Pons (tissue), 1 donor: ENCODE results near the gene MOGAT1.
"Not testable (repeated sequence)": the region's sequence is repeated elsewhere in the genome, so short reads cannot be mapped to it uniquely, and the experiment has no call there.

Experiments
- DNase-seq: peaks from one replicate; pipeline ENCODE4 v3.0.0-alpha.2; 2016; ENCODE audit warnings: low spot score

Gene MOGAT1

DNA sequence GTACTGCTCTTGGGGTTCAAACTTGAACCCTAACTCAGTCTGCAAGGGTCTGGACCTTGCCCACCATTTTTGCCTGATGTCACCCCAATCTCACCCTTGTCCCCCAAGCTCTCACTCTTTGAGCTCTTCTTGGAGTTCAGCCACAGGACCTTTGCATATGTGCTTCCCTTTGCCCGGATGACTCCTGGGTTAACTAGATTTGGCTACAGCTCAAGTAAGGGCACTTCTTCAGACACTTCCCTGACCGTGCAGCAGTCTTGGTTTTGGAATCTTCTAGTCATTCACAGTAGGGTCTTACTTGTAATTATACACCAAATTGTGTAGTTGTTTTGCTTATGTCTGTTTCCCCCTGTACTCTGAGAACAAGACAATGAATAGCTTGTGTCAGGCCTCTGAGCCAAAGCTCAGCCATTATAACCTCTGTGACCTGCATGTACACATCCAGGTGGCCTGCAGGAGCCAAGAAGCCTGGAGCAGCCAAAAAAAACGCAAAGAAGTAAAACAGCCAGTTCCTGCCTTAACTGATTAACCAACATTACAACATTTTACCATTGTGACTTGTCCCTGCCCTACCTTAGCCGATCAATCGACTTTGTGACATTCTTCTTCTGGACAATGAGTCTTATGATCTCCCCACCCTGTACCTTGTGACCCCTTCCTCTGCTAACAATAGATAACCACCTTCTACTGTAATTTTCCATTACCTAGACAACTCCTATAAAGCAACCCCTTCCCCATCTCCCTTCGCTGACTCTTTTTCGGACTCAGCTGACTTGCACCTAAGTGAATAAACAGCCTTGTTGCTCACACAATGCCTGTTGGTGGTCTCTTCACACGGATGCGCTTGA lies 1.0 kb upstream of the MOGAT1 start:
- DNase-seq = no peak

DNA sequence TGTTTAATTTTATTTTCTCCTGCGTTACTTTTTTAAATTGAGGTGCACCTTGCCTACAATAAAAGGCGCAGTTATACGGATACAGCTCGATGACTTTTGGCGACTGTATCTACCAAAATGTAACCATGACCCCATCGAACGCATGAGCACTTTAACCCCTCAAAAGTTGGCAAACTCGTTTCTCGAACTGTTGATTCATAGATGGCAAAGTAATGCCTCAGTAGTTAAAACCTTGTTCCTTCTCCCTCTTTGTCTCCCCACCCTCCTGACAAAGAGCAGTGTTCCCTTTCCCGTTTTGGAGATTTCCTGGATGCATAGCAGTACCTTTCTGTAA lies 577 bp downstream of the MOGAT1 start:
- DNase-seq = no peak

DNA sequence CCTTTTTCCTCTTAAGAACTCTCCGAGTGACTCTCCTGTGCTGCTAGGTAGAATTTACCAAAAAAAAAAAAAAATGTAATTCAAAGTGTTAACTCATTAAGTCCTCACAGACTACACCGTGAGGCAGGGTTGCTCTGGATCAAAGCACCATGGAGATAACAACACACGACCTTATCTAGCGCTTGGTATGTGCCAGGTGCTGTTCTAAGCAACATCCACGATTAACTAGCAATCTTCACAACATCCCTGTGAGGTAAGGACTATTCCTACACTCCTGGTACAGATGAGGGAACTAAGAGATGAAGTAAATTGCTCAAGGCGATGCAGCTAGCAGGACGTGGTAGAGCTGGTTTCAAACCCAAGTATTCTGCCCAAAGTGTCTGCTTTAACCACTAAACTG lies 1.8 kb downstream of the MOGAT1 start:
- DNase-seq = no peak

DNA sequence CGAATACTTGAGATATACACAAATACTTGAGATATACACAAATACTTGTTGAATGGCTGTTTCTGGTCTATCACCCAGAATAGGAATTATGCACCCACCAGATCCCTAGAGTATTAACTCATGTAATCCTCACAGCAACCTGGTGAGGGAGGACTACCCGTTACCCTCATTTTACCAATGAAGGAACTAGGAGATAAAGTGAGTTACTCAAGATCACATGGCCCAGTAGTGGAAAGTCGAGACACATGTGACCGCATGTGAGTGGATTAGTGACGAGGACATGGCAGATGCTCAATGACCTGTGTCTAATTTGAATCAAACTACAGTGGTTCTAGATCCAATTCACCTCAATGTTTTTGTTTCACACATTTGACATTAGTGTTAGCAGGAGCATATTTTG lies 2.4 kb downstream of the MOGAT1 start:
- DNase-seq = no peak

DNA sequence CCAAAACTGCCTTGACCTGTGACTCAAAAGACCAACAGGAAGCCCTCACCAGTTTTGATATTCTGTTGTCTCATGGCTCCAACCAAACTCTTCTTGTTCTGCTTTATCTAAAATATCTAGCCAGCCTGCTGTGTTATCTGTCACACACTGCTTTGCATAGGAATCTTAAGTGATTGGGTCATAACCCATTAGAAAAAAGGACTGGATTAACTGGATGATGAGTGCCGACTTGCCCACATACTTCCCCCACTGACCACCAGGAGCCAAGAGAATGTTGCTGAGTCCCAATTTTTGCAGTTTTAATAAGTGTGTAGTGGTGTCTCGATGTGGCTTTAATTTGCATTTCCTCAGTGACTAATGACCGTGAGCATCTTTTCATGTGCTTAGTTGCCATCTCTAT lies 6.5 kb downstream of the MOGAT1 start:
- DNase-seq = no peak

DNA sequence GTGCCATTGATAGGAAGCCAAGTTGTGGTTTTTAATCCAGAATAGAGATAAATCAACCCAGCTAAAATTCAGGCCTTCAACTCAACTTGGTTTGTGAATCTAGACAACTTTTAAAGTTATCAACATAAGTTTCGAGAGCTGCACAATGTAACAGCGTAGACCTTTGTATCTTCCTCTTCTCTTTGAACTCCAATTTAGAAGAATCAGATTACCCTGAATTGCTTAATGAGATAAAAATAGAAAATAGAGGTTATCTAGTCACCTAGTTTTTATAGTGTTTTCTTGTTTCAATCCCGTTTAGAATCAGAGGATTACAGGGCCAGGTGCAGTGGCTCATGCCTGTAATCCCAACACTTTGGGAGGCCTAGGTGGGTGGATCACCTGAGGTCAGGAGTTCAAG lies 12.3 kb downstream of the MOGAT1 start:
- no peak for DNase-seq

DNA sequence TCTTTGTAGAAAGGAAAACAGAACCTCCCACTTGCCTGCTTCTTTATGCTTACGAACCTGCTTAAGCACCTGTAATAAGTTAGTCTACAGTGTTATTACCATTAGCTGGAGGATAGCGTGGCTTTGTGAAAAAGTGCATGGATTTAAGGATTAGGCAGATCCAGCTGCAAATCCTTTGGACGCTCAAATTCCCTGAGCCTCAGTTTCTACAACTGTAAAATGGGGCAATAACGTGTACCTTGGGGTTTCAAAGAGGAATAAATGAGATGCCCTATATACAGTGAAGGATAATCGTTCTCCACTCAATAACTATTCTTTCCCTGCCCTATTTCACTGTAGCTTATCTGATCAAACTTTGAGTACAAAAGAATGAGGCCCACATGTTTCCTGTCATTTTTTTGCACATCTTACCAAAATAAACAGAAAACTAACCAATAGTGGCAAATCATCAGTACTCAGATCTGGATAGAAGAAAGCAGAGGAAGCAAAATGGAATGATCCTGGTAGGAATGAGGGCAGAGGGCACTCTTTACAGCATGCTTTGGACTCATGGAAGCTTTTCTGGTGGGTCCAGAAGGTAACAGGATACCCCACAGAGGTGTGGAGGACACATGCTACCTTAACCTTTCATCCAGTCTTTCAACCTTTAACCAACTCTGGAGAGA lies 14.8 kb downstream of the MOGAT1 start:
- DNase-seq = no peak

DNA sequence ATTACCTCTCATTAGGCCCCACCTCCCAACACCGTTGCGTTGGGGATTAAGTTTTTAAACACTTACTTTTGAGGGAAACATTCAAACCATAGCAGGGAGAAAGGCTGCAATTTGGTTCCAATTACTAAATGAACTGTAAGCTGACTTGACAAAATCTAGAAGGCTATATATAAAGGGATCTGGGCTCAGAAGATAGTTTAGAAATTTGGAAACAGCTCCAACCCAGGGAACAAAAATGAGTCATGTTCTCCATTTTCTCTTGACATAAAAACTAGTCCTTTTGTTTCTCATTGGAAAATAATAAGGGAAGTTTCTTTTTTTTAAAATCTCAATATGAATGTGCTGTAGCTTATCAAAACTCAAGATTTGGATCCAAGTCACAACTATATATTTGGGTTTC lies 17.5 kb downstream of the MOGAT1 start:
- no peak for DNase-seq

DNA sequence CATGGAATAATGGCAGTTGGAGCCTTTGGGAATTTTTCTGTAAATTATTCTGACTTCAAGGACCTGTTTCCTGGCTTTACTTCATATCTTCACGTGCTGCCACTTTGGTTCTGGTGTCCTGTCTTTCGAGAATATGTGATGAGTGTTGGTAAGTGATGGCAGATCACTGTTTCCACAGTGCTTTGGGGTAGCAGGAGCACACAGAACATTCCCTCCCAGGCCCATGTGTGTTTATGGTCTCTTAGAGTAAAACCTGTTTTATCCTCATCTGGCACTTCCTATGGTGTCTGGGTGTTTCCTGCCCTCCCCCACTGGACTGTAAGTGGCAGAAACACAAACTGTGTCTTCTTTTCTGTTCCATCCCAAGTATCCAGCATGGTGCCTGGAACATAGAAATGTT lies 17.9 kb downstream of the MOGAT1 start:
- no peak for DNase-seq

DNA sequence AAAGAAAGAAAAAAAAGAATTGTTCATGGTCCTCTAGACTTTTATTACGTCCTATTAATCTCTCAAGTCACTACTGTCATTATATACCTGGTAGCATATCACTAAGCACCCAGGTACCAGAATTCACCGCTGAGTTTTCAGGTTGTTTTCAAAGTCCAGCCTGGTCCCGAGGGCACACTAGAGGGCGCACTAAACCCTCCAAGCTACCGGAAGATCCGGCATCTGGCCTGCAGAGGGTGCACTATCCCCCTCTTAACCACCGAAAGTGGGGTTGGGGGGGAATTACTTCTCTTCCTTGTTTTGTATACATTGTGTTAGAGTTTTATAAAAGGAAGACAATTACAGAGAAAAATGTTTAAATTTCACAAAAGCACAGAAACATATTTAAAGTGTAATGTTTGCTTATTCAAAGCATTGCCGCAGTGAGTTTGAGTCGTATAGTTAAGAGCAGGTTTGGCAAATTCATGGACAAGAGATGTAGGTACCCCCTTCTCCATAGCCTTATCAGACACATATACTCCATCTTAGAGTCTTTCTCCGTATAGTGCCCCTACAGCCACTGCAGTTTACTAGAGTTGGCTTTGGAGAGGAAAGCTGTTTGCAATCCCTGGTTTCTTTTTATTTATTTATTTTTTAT lies 19.2 kb downstream of the MOGAT1 start:
- DNase-seq = peak; percentile 75

DNA sequence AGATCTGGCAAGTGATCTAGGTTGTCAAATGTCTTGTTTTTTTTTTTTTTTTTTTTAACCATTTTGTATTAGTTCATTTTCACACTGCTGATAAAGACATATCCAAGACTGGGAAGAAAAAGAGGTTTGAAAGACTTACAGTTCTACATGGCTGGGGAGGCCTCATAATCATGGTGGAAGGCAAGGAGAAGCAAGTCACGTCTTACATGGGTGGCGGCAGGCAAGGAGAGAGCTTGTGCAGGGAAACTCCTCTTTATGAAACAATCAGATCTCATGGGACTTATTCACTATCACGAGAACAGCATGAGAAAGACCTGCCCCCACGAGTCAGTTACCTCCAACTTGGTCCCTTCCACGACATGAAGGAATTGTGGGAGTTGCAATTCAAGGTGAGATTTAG lies 22.0 kb downstream of the MOGAT1 start:
- not testable (repeated sequence) for DNase-seq

DNA sequence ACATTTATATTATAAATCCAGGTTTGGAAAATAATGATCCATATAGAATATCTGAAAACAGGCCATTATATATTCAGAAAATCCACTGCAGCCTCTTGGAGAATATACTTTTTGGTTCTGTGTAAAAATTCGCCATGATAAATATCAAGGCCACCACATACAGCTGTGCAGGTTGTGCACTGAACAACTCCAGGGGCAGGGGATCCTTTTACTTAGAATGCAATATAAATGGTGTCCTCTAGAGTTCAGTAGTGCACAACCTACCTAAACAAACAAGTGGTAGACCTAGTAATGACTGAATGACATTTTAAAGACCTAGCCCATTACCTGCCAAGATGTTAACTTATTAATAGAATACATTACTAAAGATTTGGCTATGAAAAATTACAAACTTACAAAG lies 22.4 kb downstream of the MOGAT1 start:
- no peak for DNase-seq

DNA sequence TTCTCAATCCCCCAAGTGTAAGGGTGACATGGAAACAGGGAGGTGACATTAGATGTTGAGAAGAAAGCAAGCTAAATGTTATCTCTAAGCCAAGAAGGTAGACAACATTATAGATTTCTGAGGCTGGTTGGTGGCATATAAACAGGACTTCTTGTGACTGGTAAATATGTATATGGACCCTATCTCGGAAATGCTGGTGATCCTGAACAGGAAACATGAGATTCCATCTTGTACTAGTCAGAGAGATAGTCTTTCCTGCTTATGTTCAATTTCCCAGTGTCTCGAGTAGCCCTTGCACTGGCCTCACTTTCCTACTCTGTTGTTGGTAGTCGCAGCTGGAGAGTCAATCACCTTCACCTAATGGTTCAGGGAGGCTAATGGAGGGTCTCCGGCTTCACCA lies 26.8 kb downstream of the MOGAT1 start:
- no peak for DNase-seq

DNA sequence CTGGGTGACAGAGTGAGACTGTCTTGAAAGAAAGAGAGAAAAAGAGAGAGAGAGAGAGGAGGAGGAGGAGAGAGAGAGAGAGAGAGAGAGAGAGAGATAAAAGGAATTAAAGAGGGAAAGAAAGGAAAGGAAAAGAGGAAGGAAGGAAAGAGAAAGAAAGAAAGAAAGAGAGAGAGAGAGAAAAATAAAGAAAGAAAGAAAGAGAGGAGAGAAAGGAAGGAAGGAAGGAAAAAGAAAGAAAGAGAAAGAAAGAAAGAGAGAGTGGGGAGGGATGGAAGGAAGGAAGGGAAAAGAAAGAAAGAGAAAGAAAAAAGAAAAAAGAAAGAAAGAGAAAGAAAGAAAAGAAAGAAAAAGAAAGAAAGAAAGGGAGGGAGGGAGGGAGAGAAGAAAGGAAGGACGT lies 29.8 kb downstream of the MOGAT1 start:
- no peak for DNase-seq

DNA sequence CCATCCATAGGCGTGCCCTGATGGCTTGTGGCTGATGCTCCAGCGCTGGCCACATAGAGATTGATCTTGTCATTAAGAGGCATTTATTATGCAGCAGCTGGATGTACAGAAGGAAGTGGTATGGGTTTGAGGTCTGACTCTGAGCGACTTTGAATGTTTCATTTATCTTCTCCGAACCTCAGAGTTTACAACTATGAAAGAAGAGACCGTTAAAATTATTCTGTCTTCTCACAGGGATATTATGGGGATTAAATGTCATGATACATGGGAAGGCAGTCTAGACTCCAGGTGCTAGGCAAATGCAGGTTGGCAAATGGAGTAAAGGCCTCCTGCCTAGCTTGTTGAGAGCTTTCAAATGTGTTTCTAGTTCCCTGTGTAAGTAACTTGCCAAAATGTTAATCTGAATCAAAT lies 30.3 kb downstream of the MOGAT1 start:
- no peak for DNase-seq

DNA sequence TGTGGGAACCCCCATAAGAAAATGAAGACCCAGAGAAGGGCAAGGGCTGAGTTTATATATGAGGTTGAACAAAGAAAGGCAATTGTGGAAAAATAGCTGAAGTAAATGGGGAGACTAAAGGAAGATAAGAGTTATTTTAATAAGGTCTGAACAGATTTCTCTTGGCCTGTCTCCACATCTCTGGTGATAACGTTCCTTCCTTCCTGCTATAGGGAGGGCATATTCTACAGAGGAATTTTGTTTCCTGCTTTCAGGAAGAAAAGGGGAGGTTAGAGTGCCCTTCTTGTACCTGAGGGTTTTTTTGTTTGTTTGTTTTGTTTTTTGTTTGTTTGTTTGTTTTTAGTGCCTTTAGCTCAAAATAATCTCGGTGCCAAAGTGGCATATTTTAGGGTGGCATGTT lies 31.6 kb downstream of the MOGAT1 start:
- DNase-seq = no peak

DNA sequence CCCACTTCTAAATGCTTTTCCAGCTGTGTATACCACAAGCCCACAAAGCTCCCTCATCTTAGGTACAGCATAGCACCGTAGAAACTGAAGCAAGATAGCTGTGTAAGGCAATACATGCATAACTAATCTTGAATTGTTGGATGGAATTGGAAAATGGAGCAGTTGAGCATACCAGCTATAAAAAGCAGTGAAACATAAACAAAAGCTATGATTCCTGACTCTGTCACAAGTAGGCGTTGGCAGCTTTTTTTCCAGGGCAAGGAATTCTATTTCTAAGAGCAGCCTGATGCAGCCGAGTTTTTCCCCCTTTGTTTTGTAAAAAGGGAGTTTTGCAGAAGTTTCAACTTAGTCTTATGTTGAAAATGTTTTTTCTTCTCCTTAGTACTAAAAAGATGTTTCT lies 32.4 kb downstream of the MOGAT1 start:
- DNase-seq = no peak

DNA sequence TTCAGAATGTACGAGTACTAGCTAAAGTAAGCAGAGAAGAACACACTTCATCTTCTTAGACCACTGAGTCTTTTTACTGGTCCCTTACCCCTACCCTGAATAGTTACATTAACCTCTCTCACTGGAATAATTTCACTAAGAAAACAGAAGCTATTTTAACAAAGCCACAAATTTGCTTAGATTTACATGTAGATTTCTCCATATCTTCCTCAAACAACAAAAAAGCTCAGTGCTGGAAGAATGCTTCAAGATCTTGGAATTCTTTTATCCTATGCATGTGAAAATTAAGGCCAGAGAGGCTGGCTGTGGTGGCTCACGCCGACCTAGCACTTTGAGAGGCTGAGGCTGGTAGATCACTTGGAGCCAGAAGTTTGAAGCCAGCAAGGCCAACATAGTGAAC lies 35.2 kb downstream of the MOGAT1 start:
- DNase-seq = no peak

DNA sequence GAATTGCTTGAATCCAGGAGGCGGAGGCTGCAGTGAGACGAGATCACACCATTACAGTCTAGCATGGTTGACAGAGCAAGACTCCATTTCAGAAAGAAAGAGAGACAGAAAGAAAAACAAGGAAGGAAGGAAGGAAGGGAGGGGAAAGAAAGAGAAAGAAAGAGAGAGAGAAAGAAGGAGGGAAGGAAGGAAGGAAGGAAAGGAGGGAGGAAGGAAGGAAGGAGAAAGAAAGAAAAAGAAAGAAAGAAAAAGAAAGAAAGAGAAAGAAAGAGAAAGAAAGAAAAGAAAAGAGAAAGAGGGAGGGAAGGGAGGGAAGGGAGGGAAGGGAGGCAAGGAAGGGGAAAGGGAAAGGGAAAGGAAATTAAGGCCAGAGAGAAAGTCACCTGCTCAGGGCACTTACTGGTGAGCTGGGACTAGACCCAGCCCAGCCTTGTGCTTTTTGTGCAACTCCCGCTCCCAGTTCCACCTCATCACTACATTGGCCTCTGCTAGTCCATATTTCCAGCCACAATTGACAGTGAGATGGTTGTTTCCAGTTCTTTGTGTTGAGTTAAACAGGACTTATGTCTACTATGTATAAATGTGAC lies 35.7 kb downstream of the MOGAT1 start:
- DNase-seq = no peak

DNA sequence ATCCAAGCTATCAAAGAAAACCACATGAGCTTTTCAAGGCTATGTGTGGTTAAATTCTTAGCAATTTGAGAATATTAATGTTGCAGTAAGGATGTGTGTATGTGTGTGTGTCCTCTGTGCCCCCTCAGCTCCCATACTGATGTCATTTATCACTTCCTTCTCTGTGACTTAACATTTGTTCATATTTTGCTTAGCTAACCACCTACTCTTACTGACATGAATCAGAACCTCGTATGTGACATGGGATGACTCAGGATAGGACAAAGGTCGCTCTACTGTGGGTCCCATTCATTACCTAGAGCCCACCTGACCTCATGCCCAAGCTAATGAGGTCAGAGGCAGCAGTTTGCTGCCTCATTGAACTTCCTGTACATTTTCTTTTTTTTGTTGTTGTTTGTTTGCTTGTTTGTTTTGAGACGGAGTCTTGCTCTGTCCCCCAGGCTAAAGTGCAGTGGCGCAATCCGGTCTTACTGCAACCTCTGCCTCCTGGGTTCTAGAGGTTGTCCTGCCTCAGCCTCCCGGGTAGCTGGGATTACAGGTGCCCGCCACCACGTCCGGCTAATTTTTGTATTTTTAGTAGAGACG lies 36.3 kb downstream of the MOGAT1 start:
- DNase-seq = no peak

DNA sequence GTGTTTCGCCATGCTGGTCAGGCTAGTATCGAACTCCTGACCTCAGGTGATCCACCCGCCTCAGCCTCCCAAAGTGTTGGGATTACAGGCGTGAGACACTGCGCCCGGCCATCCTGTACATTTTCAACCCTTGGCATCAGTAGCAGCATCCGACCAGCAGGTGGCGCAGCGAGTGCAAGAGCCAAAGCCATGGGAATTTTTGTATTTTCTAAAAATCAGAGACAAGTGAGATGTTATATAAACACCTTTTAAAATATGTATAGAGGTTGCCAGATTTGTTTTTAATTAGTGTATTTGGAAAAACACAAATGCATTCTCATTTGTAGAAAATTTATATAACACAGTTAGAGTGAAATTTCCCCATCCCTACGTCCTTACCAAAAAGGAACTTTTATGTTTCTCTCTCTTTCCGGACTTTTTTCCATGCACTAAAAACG lies 36.8 kb downstream of the MOGAT1 start:
- peak; percentile 81 for DNase-seq

DNA sequence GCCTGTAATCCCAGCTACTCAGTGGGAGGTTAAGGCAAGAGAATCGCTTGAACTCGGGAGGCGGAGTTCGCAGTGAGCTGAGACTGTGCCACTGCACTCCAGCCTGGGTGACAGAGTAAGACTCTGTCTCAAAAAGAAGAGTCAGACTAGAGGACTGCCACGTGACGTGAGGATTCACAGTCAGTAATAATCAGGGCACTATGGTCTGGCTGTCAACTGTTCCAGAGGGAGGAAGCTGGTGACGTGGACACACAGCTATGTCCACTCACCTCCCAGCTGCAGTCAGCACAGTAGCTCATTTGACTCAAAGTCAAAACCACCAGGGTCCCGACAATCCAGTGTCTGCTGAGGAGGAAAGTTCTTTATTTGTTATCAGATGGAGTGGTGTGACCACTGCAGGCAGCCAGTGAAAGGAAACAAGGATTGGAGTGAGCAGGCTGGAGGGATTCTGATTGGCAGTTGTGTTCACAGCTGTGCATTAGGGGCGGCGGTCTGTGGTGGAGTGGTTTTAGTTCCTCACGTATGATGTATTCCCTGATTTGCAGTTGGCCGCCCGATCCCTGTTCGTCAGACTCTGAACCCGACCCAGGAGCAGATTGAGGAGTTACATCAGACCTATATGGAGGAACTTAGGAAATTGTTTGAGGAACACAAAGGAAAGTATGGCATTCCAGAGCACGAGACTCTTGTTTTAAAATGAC lies 37.9 kb downstream of the MOGAT1 start:
- DNase-seq = peak; percentile 95
